Measurements from ENCODE around the gene ASIP. TPM values are rescaled to one million over a fixed set of nuclear protein-coding genes. Genes with fewer than 3 reads are reported as not detected.

The ASIP gene
- total and polyA plus RNA-seq, 2 of the 13 experiments (the other 11 are each of a cell fraction or from before 2014, with no cell fraction given) = not detected

GRCh38 chr20:34215711-34216381 is 25.4 kb upstream of the ASIP start (continued):
- TF ChIP-seq ZSCAN30 (CRISPR knock-in tag; IDR thresholded peaks at IDR 0.05) (no peak), TRAFD1 (CRISPR knock-in tag; IDR thresholded peaks at IDR 0.05; ENCODE audit: borderline replicate concordance) (no peak), ZNF44 (CRISPR knock-in tag; IDR thresholded peaks at IDR 0.05) (no peak; the same call in 1 of the 2 replicates), KLF11 (CRISPR knock-in tag; IDR thresholded peaks at IDR 0.05) (no peak), HNRNPL (IDR thresholded peaks at IDR 0.05; ENCODE audit: low read depth, low read length) (peak; percentile 84), ZSCAN29 (CRISPR knock-in tag; conservative IDR thresholded peaks at IDR 0.05) (no peak), TFDP1 (CRISPR knock-in tag; IDR thresholded peaks at IDR 0.05; ENCODE audit: borderline replicate concordance) (peak; percentile 91), KLF15 (CRISPR knock-in tag; IDR thresholded peaks at IDR 0.05; ENCODE audit: borderline replicate concordance) (no peak), CENPT (CRISPR knock-in tag; IDR thresholded peaks at IDR 0.05; ENCODE audit: low read depth) (0 out of 2 replicates have a peak, but pooled peaks have one; percentile 52), ZNF556 (CRISPR knock-in tag; IDR thresholded peaks at IDR 0.05; ENCODE audit: borderline replicate concordance) (0 out of 2 replicates have a peak, but pooled peaks have one; percentile 75), REL (CRISPR knock-in tag; conservative IDR thresholded peaks at IDR 0.05) (peak; percentile 92), PHB2 (IDR thresholded peaks at IDR 0.05; ENCODE audit: partially characterized antibody) (no peak), ZNF10 (CRISPR knock-in tag; IDR thresholded peaks at IDR 0.05; ENCODE audit: borderline replicate concordance, low read depth) (no peak), NR2F2 (IDR thresholded peaks at IDR 0.05; ENCODE audit: borderline replicate concordance, low read depth) (no peak; the same call in 1 of the 2 replicates), ZKSCAN5 (CRISPR knock-in tag; IDR thresholded peaks at IDR 0.05) (0 out of 2 replicates have a peak, but pooled peaks have one; percentile 64), HNF4A (CRISPR knock-in tag; IDR thresholded peaks at IDR 0.05) (peak; percentile 22; the same call in 1 of the 2 replicates), ZNF350 (CRISPR knock-in tag; IDR thresholded peaks at IDR 0.05; ENCODE audit: borderline replicate concordance, low read depth) (peak; percentile 79), ELF3 (CRISPR knock-in tag; IDR thresholded peaks at IDR 0.05) (peak; percentile 55), NRL (CRISPR knock-in tag; IDR thresholded peaks at IDR 0.05; ENCODE audit: borderline replicate concordance) (peak; percentile 96), ZSCAN20 (CRISPR knock-in tag; IDR thresholded peaks at IDR 0.05; ENCODE audit: borderline replicate concordance) (no peak; the same call in 1 of the 2 replicates)
- TF ChIP-seq, protein P1, sequence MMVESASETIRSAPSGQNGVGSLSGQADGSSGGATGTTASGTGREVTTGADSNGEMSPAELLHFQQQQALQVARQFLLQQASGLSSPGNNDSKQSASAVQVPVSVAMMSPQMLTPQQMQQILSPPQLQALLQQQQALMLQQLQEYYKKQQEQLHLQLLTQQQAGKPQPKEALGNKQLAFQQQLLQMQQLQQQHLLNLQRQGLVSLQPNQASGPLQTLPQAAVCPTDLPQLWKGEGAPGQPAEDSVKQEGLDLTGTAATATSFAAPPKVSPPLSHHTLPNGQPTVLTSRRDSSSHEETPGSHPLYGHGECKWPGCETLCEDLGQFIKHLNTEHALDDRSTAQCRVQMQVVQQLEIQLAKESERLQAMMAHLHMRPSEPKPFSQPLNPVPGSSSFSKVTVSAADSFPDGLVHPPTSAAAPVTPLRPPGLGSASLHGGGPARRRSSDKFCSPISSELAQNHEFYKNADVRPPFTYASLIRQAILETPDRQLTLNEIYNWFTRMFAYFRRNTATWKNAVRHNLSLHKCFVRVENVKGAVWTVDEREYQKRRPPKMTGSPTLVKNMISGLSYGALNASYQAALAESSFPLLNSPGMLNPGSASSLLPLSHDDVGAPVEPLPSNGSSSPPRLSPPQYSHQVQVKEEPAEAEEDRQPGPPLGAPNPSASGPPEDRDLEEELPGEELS (CRISPR knock-in tag; IDR thresholded peaks at IDR 0.05) = peak; percentile 23; the same call in 1 of the 2 replicates
- TF ChIP-seq, protein P2, sequence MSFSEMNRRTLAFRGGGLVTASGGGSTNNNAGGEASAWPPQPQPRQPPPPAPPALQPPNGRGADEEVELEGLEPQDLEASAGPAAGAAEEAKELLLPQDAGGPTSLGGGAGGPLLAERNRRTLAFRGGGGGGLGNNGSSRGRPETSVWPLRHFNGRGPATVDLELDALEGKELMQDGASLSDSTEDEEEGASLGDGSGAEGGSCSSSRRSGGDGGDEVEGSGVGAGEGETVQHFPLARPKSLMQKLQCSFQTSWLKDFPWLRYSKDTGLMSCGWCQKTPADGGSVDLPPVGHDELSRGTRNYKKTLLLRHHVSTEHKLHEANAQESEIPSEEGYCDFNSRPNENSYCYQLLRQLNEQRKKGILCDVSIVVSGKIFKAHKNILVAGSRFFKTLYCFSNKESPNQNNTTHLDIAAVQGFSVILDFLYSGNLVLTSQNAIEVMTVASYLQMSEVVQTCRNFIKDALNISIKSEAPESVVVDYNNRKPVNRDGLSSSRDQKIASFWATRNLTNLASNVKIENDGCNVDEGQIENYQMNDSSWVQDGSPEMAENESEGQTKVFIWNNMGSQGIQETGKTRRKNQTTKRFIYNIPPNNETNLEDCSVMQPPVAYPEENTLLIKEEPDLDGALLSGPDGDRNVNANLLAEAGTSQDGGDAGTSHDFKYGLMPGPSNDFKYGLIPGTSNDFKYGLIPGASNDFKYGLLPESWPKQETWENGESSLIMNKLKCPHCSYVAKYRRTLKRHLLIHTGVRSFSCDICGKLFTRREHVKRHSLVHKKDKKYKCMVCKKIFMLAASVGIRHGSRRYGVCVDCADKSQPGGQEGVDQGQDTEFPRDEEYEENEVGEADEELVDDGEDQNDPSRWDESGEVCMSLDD (CRISPR knock-in tag; IDR thresholded peaks at IDR 0.05; ENCODE audit: borderline replicate concordance) = no peak

All from HepG2 (cell line).